Measurements from ENCODE around the gene KSR2.

DNA sequence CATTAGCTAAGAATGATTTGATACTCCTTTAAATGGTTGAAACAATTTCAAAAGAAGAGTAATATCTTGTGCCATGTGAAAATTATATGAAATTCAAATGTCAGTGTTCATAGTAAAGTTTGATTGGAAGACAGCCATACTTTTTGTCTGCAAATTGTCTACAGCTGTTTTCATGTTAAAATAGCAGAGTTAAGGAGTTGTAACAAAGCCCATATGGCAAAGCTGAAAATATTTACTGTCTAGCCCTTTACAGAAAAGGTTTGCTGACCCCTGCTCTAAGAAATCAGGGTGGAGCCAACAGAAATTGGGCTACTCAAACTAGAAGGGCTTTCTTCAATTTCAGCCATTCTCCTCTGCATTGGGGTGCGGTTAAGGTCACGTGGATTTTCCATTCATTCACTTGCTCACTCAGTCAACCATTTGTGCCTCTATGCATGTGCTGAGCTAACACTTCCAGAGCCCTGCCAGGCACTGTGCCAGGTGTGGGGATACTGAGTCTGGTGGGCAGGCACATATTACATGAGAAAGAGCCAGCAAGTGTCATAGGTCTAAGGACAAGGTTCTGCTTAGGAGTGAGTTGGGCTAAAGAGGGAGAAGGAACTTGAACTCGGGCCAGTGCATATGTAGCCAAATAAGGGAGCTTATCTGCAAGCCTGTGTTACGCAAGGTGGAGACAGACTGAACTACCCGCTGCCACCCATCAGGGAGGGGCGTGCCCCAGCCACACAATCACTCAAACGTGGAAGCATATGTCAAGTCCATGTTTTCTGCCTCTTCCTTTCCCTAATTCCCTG lies 467.5 kb downstream of the KSR2 start:
- TF ChIP-seq, protein P1, sequence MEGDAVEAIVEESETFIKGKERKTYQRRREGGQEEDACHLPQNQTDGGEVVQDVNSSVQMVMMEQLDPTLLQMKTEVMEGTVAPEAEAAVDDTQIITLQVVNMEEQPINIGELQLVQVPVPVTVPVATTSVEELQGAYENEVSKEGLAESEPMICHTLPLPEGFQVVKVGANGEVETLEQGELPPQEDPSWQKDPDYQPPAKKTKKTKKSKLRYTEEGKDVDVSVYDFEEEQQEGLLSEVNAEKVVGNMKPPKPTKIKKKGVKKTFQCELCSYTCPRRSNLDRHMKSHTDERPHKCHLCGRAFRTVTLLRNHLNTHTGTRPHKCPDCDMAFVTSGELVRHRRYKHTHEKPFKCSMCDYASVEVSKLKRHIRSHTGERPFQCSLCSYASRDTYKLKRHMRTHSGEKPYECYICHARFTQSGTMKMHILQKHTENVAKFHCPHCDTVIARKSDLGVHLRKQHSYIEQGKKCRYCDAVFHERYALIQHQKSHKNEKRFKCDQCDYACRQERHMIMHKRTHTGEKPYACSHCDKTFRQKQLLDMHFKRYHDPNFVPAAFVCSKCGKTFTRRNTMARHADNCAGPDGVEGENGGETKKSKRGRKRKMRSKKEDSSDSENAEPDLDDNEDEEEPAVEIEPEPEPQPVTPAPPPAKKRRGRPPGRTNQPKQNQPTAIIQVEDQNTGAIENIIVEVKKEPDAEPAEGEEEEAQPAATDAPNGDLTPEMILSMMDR (IDR thresholded peaks at IDR 0.05; ENCODE audit: low read length) = no peak
- TF ChIP-seq EZH2 (IDR thresholded peaks at IDR 0.05; ENCODE audit: borderline replicate concordance, low read length) = no peak
